H1 (cell line): ENCODE data around the gene C1GALT1. TPM values are rescaled to one million over a fixed set of nuclear protein-coding genes. Genes with fewer than 3 reads are reported as not detected.
"Not testable (repeated sequence)": the region's sequence is repeated elsewhere in the genome, so short reads cannot be mapped to it uniquely, and the experiment has no call there.

Experiments used
- CTCF ChIA-PET: fragments of 300-600 bp; sonication (Branson Sonifier 250); formaldehyde crosslinking; loops from one replicate; lab custom pipeline; 2021; ENCODE audit not compliant: partially characterized antibody; lab: Charles Lee
- POLR2A ChIA-PET: fragments of 300-600 bp; sonication (Branson Sonifier 250); formaldehyde crosslinking; loops from one replicate; lab custom pipeline; 2021; ENCODE audit warnings: inconsistent platforms; ENCODE audit not compliant: partially characterized antibody; lab: Charles Lee
- DNase-seq, 2 experiments: peaks; one replicate each; pipeline versions ENCODE4 v3.0.0 to v3.0.0-alpha.2; 2010 to 2022; ENCODE audit warnings: low spot score in 2 of 2, low read depth in 1 of 2, mixed read lengths in 1 of 2
- FAIRE-seq: peaks from 2 replicates; lab custom pipeline; 2011; peaks lifted over from hg19 to GRCh38; lab: Jason Lieb, UNC
- H2AFZ ChIP-seq: 2 replicates; pipeline ENCODE4 v1.8.1; 2012; ENCODE audit warnings: low read length, inconsistent platforms
- H2AK5ac ChIP-seq: 2 replicates; pipeline ENCODE4 v1.6.1; 2013; ENCODE audit warnings: low read depth, low read length
- H2BK120ac ChIP-seq: replicated peaks from 2 replicates; pipeline ENCODE3; 2013; ENCODE audit warnings: low read depth, low read length, inconsistent platforms
- H2BK12ac ChIP-seq: 2 replicates; pipeline ENCODE4 v1.6.1; 2013; ENCODE audit warnings: low read depth, low read length
- H2BK15ac ChIP-seq: 2 replicates; pipeline ENCODE4 v1.6.1; 2013; ENCODE audit warnings: low read length
- H2BK20ac ChIP-seq: 2 replicates; pipeline ENCODE4 v1.6.1; 2013; ENCODE audit warnings: low read length
- H2BK5ac ChIP-seq: 2 replicates; pipeline ENCODE4 v1.6.1; 2013; ENCODE audit warnings: low read depth, low read length
- H3K14ac ChIP-seq: 2 replicates; pipeline ENCODE4 v1.6.1; 2013; ENCODE audit warnings: inconsistent platforms; ENCODE audit not compliant: insufficient read length
- H3K18ac ChIP-seq: 2 replicates; pipeline ENCODE4 v1.6.1; 2013; ENCODE audit warnings: low read length; ENCODE audit errors: extremely low read depth
- H3K23ac ChIP-seq: 2 replicates; pipeline ENCODE4 v1.6.1; 2013; ENCODE audit warnings: inconsistent platforms; ENCODE audit not compliant: insufficient read length
- H3K23me2 ChIP-seq: 2 replicates; pipeline ENCODE4 v1.6.1; 2013; ENCODE audit warnings: low read depth, low read length
- H3K27ac ChIP-seq: 2 replicates; pipeline ENCODE4 v1.6.1; 2011; ENCODE audit warnings: low read depth, low read length, inconsistent platforms
- H3K27me3 ChIP-seq, 4 experiments: replicated peaks in 1 of 4; 1 replicate in 1 of 4; 2 replicates in 3 of 4; pipeline versions ENCODE4 v1.6.1 to v1.8.1; 2011 to 2013; ENCODE audit warnings: low read length in 3 of 4, mild to moderate bottlenecking in 3 of 4, inconsistent platforms in 2 of 4, mixed read lengths in 2 of 4, moderate library complexity in 1 of 4; ENCODE audit not compliant: control insufficient read depth in 3 of 4, insufficient read depth in 3 of 4; ENCODE audit errors: extremely low read depth in 1 of 4
- H3K36me3 ChIP-seq, 4 experiments: 2 replicates each; pipeline versions ENCODE4 v1.6.1 to v1.8.1; 2011 to 2013; ENCODE audit warnings: mild to moderate bottlenecking in 4 of 4, low read length in 3 of 4, moderate library complexity in 2 of 4, control low read depth in 1 of 4, inconsistent platforms in 1 of 4; ENCODE audit not compliant: insufficient read depth in 4 of 4, control insufficient read depth in 2 of 4
- H3K4ac ChIP-seq: replicated peaks from 2 replicates; pipeline ENCODE3; 2013; ENCODE audit warnings: low read length, low read depth, mixed read lengths, inconsistent platforms; ENCODE audit not compliant: insufficient read length
- H3K4me1 ChIP-seq, 4 experiments: replicated peaks in 1 of 4; 1 replicate in 1 of 4; 2 replicates in 3 of 4; pipeline versions ENCODE4 v1.6.1 to v1.8.1; 2011 to 2013; ENCODE audit warnings: low read length in 3 of 4, inconsistent platforms in 2 of 4, mixed read lengths in 1 of 4; ENCODE audit not compliant: insufficient read depth in 4 of 4, control insufficient read depth in 3 of 4
- H3K4me2 ChIP-seq, 2 experiments: 2 replicates each; pipeline versions ENCODE4 v1.6.1 to v1.8.1; 2011 to 2013; ENCODE audit warnings: low read depth in 2 of 2, low read length in 2 of 2, control low read depth in 1 of 2, inconsistent platforms in 1 of 2, mild to moderate bottlenecking in 1 of 2; ENCODE audit not compliant: insufficient read depth in 1 of 2
- H3K4me3 ChIP-seq, 4 experiments: fragments of 200-600, 300-600 bp in 1 of 4; sonication (generic), shearing (Covaris generic), sonication (Bioruptor Twin) in 1 of 4; 2 replicates each; pipeline versions ENCODE4 v1.5.1 to v1.8.1; 2011 to 2016; ENCODE audit warnings: low read length in 4 of 4, low read depth in 3 of 4, control low read depth in 2 of 4, inconsistent platforms in 2 of 4, mild to moderate bottlenecking in 2 of 4, mixed read lengths in 1 of 4, moderate library complexity in 1 of 4; ENCODE audit not compliant: insufficient read depth in 2 of 4; ENCODE audit errors: extremely low read depth in 1 of 4
- H3K56ac ChIP-seq: replicated peaks from 2 replicates; pipeline ENCODE3; 2013; ENCODE audit warnings: low read depth, mild to moderate bottlenecking, mixed read lengths, low read length, inconsistent platforms; ENCODE audit not compliant: insufficient read length
- H3K79me1 ChIP-seq: 2 replicates; pipeline ENCODE4 v1.6.1; 2013; ENCODE audit warnings: low read depth, low read length, control low read depth
- H3K79me2 ChIP-seq, 2 experiments: 2 replicates each; pipeline versions ENCODE4 v1.6.1 to v1.8.1; 2012 to 2013; ENCODE audit warnings: low read length in 2 of 2, mild to moderate bottlenecking in 2 of 2, inconsistent platforms in 1 of 2; ENCODE audit not compliant: insufficient read depth in 2 of 2, control insufficient read depth in 1 of 2
- H3K9ac ChIP-seq, 4 experiments: replicated peaks in 1 of 4; 1 replicate in 1 of 4; 2 replicates in 3 of 4; pipeline versions ENCODE4 v1.6.1 to v1.8.1; 2011 to 2013; ENCODE audit warnings: low read depth in 3 of 4, low read length in 3 of 4, control low read depth in 2 of 4, mild to moderate bottlenecking in 2 of 4, moderate library complexity in 2 of 4, inconsistent platforms in 1 of 4; ENCODE audit errors: extremely low read depth in 1 of 4
- H3K9me3 ChIP-seq, 2 experiments: 2 replicates each; pipeline versions ENCODE4 v1.6.1 to v1.8.1; 2012 to 2013; ENCODE audit warnings: mild to moderate bottlenecking in 2 of 2, moderate library complexity in 2 of 2, control low read depth in 1 of 2, inconsistent platforms in 1 of 2, low read depth in 1 of 2, low read length in 1 of 2, mixed read lengths in 1 of 2; ENCODE audit not compliant: insufficient read depth in 2 of 2
- H4K20me1 ChIP-seq, 2 experiments: replicated peaks in 1 of 2; 2 replicates each; pipeline versions ENCODE3 to v1.8.1; 2011 to 2013; ENCODE audit warnings: inconsistent platforms in 2 of 2, low read length in 2 of 2, mild to moderate bottlenecking in 1 of 2; ENCODE audit not compliant: insufficient read depth in 2 of 2, control insufficient read depth in 1 of 2
- H4K5ac ChIP-seq: 2 replicates; pipeline ENCODE4 v1.6.1; 2013; ENCODE audit warnings: low read length, low read depth, mixed read lengths, inconsistent platforms; ENCODE audit not compliant: insufficient read length
- H4K8ac ChIP-seq: 2 replicates; pipeline ENCODE4 v1.8.0; 2013; ENCODE audit warnings: mild to moderate bottlenecking, moderate library complexity, low read length, inconsistent platforms; ENCODE audit not compliant: insufficient read depth; ENCODE audit errors: extremely low read depth
- H4K91ac ChIP-seq: replicated peaks from 2 replicates; pipeline ENCODE3; 2013; ENCODE audit warnings: low read length, mixed read lengths, inconsistent platforms; ENCODE audit not compliant: insufficient read length
- WGBS, 2 experiments: shearing (Covaris generic) in 1 of 2; methylation state at CpG; one replicate each; pipeline versions ENCODE4 v1.1.6 to v1.1.7; 2013 to 2015; ENCODE audit warnings: low lambda C conversion rate in 2 of 2, mixed read lengths in 2 of 2, inconsistent platforms in 1 of 2, low coverage in 1 of 2, missing lambda C conversion rate in 1 of 2; ENCODE audit not compliant: insufficient replicate concordance in 2 of 2, insufficient coverage in 1 of 2, insufficient read length in 1 of 2; ENCODE audit errors: extremely low coverage in 1 of 2, missing lambda C conversion rate in 1 of 2; 5-methylcytosine and 5-hydroxymethylcytosine counted together
- polyA plus RNA-seq, 7 experiments: library from polyadenylated mRNA; depleted of rRNA in 3 of 7; stranded (reverse) in 5 of 7; unstranded in 2 of 7; fragments of >200 nt in 5 of 7; fragments of 200-250 nt in 2 of 7; gene quantifications; 1 replicate in 5 of 7; 2 replicates in 1 of 7; 4 replicates in 1 of 7; pipeline versions ENCODE4 v1.2.1 to v1.2.3, GENCODE V29; 2011 to 2013; ENCODE audit warnings: missing spikeins in 2 of 7, mixed read lengths in 2 of 7
- total RNA-seq: library from RNA; stranded (reverse); fragmentation: NEBNext Ultra II Directional; extraction: Animal tissue kit (Norgen Biotek cat#: 25700); gene quantifications from 2 replicates; pipeline ENCODE4 v1.2.1, GENCODE V29; 2021

The C1GALT1 gene
- total and polyA plus RNA-seq, 2 of the 8 experiments (the other 6 are each of a cell fraction or from before 2014, with no cell fraction given): 18.7 to 94.2 TPM

DNA sequence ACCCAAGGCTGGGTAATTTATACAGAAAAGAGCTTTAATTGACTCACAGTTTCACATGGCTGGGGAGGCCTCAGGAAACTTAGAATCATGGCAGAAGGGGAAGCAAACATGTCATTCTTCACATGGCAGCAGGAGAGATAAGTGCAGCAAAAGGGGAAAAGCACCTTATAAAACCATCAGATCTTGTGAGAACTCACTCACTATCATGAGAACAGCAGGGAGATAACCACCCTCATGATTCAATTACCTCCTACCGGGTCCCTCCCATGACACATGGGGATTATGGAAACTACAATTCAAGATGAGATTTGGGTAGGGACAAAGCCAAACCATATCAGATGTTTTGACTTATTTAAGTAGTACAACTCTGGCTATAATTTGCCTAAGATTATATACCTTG, 46.4 kb upstream of the C1GALT1 start:
- H4K5ac ChIP-seq, FAIRE-seq, H3K23ac ChIP-seq, H4K91ac ChIP-seq, H2AFZ ChIP-seq, H4K20me1 ChIP-seq, H4K8ac ChIP-seq, H3K23me2 ChIP-seq, H2BK15ac ChIP-seq, H3K4me2 ChIP-seq, H3K14ac ChIP-seq, POLR2A ChIA-PET, DNase-seq, H2BK5ac ChIP-seq, H3K9ac ChIP-seq, CTCF ChIA-PET, H3K4ac ChIP-seq, H3K27me3 ChIP-seq, H3K27ac ChIP-seq, H2AK5ac ChIP-seq, H3K4me3 ChIP-seq, H3K36me3 ChIP-seq, H3K9me3 ChIP-seq, H3K18ac ChIP-seq, H3K79me1 ChIP-seq, H2BK120ac ChIP-seq, H3K79me2 ChIP-seq, H3K56ac ChIP-seq, H2BK12ac ChIP-seq, H2BK20ac ChIP-seq: not testable (repeated sequence)
- 95% methylated on average over 1 of the region's 1 CpG; no CpG with 5 or more reads in 1 of the 2 experiments for WGBS, 2 experiments
- H3K4me1 ChIP-seq: peaks cover 0 to 17% (median 9%) of the 10 kb centered on the region in 4 experiments; a peak in 5 of 7 replicates
